HFFc6 (cell line): ENCODE data around the gene CYSTM1. TPM values are rescaled to one million over a fixed set of nuclear protein-coding genes. Genes with fewer than 3 reads are reported as not detected.

ENCODE experiments used
- DNase-seq: peaks from one replicate; pipeline ENCODE4 v3.0.0-alpha.2; 2018
- H3K27ac Mint-ChIP-seq: 2 replicates; pipeline ENCODE4 v1.8.0; 2020; ENCODE audit warnings: mild to moderate bottlenecking, mixed read lengths
- H3K27me3 Mint-ChIP-seq: 2 replicates; pipeline ENCODE4 v1.8.0; 2021; ENCODE audit warnings: mild to moderate bottlenecking, moderate library complexity, mixed read lengths; ENCODE audit not compliant: insufficient read depth
- H3K36me3 Mint-ChIP-seq: 2 replicates; pipeline ENCODE4 v1.8.0; 2021; ENCODE audit warnings: low read depth, mixed read lengths
- H3K4me1 Mint-ChIP-seq: 2 replicates; pipeline ENCODE4 v1.8.0; 2020; ENCODE audit warnings: low read depth, mixed read lengths
- H3K4me3 Mint-ChIP-seq: 2 replicates; pipeline ENCODE4 v1.8.0; 2020; ENCODE audit warnings: mild to moderate bottlenecking, moderate library complexity, mixed read lengths
- H3K9me3 Mint-ChIP-seq: 2 replicates; pipeline ENCODE4 v1.8.0; 2020; ENCODE audit warnings: mild to moderate bottlenecking, mixed read lengths
- total RNA-seq, 6 experiments: library from RNA; stranded (reverse); fragmentation: NEBNext Ultra II Directional; extraction: Animal tissue kit (Norgen Biotek cat#: 25700); gene quantifications; 2 replicates in 1 of 6; 3 replicates in 5 of 6; pipeline ENCODE4 v1.2.3, GENCODE V29; 2021
- TF ChIP-seq, protein P1 (sequence below): fragments of 200-600 bp; sonication (generic); IDR thresholded peaks from 2 replicates; pipeline ENCODE4 v1.5.0; 2021; ENCODE audit warnings: antibody characterized with exemption, mild to moderate bottlenecking

Gene CYSTM1
- total RNA-seq, 6 experiments from 2014 or later = 11.6 to 16.7 (median 12.5) TPM

- DNase-seq = no peak
- peaks cover 47% of the 10 kb centered on the region for H3K4me1 Mint-ChIP-seq
- peak overlapping the region; percentile 58; the same call in 1 of the 2 replicates for H3K4me3 Mint-ChIP-seq
- no peaks in the 10 kb centered on the region for H3K27me3 Mint-ChIP-seq
- H3K9me3 Mint-ChIP-seq = no peaks in the 10 kb centered on the region
- peak overlapping the region; percentile 85 for H3K27ac Mint-ChIP-seq
- H3K36me3 Mint-ChIP-seq = peaks cover 4% of the 10 kb centered on the region; the same call in 1 of the 2 replicates
- TF ChIP-seq, protein P1, sequence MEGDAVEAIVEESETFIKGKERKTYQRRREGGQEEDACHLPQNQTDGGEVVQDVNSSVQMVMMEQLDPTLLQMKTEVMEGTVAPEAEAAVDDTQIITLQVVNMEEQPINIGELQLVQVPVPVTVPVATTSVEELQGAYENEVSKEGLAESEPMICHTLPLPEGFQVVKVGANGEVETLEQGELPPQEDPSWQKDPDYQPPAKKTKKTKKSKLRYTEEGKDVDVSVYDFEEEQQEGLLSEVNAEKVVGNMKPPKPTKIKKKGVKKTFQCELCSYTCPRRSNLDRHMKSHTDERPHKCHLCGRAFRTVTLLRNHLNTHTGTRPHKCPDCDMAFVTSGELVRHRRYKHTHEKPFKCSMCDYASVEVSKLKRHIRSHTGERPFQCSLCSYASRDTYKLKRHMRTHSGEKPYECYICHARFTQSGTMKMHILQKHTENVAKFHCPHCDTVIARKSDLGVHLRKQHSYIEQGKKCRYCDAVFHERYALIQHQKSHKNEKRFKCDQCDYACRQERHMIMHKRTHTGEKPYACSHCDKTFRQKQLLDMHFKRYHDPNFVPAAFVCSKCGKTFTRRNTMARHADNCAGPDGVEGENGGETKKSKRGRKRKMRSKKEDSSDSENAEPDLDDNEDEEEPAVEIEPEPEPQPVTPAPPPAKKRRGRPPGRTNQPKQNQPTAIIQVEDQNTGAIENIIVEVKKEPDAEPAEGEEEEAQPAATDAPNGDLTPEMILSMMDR = no peak
These were observed 45.7 kb downstream of the CYSTM1 start for GRCh38 chr5:140220698-140221064.

- Mint-ChIP-seq H3K4me3 (peak overlapping the region; percentile 58), H3K27ac (peak overlapping the region; percentile 85), H3K9me3 (no peaks in the 10 kb centered on the region), H3K36me3 (peaks cover 4% of the 10 kb centered on the region; the same call in 1 of the 2 replicates), H3K27me3 (peaks cover 1% of the 10 kb centered on the region; the same call in 1 of the 2 replicates), H3K4me1 (peaks cover 45% of the 10 kb centered on the region)
- DNase-seq = peak; percentile 86
- TF ChIP-seq, protein P1 = no peak
These were observed 46.8 kb downstream of the CYSTM1 start for GRCh38 chr5:140221697-140222223.

DNA sequence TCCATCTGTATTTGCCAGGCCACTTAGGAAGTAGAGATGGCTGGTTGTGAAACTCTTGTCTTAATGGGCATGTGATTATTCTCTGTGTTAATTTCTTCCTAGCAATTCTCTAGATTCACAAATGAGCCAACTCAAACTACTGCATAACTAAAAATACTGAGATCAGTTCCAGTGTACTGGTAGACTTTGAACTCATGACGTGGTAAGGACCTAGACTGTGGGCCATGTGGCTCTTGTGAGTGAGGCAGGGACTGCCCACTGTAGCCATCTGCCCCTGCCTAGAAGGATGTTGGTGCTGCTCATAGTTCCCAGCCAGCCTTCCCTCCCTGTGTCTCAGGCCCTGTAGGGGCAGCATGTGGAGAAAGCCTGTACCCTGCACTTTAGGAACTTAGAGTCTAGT is 47.4 kb downstream of the CYSTM1 start:
- H3K4me3 Mint-ChIP-seq = peak overlapping the region; percentile 58
- H3K4me1 Mint-ChIP-seq = peaks cover 45% of the 10 kb centered on the region
- peaks cover 2% of the 10 kb centered on the region; the same call in 1 of the 2 replicates for H3K27me3 Mint-ChIP-seq
- H3K36me3 Mint-ChIP-seq = peaks cover 4% of the 10 kb centered on the region; the same call in 1 of the 2 replicates
- TF ChIP-seq, protein P1 = no peak
- peak overlapping the region; percentile 85 for H3K27ac Mint-ChIP-seq
- H3K9me3 Mint-ChIP-seq = no peaks in the 10 kb centered on the region
- DNase-seq = no peak

DNA sequence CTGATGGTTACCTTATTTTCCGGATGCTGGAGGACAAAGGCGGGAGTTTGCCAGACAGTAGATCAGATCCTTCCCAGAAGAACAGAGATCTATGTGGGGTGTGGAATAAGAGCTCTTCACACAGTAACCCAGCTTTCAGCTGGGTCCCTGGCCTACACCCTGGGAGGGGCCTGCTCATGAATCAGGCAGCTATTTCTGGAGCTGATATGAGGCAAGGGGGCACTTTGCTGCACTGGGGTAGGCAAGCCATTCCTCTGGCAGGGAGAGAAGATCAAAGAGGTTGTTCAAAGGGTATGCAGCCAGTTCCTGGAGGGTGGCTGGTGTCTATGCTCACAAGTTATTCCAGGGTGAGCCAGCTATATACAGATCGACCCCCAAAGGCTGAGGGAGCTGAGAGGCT is 48.6 kb downstream of the CYSTM1 start:
- no peak for DNase-seq
- peaks cover 45% of the 10 kb centered on the region for H3K4me1 Mint-ChIP-seq
- H3K36me3 Mint-ChIP-seq = peaks cover 4% of the 10 kb centered on the region; the same call in 1 of the 2 replicates
- TF ChIP-seq, protein P1 = no peak
- no peak overlapping the region for H3K4me3 Mint-ChIP-seq
- H3K27me3 Mint-ChIP-seq = peaks cover 2% of the 10 kb centered on the region; the same call in 1 of the 2 replicates
- H3K27ac Mint-ChIP-seq = no peak overlapping the region
- no peaks in the 10 kb centered on the region for H3K9me3 Mint-ChIP-seq

DNA sequence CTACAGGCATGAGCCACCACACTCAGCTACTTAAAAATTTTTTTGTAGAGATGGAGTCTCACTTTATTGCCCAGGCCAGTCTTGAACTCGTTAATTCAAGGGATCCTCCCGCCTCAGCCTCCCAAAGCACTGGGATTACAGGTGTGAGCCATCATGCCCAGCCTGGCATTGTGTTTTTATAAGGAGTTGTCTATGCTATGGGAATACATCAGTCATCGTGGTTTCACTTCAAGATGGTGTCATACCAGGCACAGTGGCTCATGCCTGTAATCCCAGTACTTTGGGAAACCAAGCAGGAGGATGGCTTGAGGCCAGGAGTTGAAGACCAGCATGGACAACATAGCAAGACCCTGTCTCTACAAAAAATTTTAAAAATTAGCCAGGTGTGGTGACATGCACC is 49.7 kb downstream of the CYSTM1 start:
- H3K27me3 Mint-ChIP-seq = peaks cover 2% of the 10 kb centered on the region; the same call in 1 of the 2 replicates
- peaks cover 4% of the 10 kb centered on the region; the same call in 1 of the 2 replicates for H3K36me3 Mint-ChIP-seq
- no peak for DNase-seq
- peaks cover 43% of the 10 kb centered on the region for H3K4me1 Mint-ChIP-seq
- no peak overlapping the region for H3K4me3 Mint-ChIP-seq
- no peaks in the 10 kb centered on the region for H3K9me3 Mint-ChIP-seq
- H3K27ac Mint-ChIP-seq = no peak overlapping the region
- TF ChIP-seq, protein P1 = no peak
